NK-92 treated with Interleukin-12 subunit alpha and Interleukin-12 subunit beta, amount 100 ng/mL, for 24 hours (cell line): Measurements from ENCODE around the gene TMED7.

ENCODE experiments used
- DNase-seq: peaks from one replicate; lab custom pipeline; 2025; lab: John Stamatoyannopoulos, UW

Gene TMED7

DNA sequence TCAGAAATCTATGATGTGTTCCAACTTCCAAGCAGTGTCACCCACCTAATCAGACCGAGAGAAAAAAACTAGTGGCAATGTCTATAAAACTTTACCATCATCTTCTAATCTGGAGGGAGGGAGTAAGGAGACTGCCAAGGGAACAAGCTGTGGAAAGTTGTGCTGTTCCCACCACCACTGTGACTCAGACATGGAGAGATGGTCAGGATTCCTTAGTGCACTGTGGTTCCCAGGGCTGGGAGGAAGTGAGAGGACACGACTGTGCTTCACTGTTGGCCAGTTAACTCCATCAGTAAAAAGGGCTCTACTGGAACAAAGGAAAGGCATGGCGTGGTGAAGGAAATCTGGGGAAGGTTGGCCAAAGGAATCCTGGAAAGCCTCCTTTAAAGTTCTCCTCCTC is 42.4 kb downstream of the TMED7 start:
- no peak for DNase-seq

DNA sequence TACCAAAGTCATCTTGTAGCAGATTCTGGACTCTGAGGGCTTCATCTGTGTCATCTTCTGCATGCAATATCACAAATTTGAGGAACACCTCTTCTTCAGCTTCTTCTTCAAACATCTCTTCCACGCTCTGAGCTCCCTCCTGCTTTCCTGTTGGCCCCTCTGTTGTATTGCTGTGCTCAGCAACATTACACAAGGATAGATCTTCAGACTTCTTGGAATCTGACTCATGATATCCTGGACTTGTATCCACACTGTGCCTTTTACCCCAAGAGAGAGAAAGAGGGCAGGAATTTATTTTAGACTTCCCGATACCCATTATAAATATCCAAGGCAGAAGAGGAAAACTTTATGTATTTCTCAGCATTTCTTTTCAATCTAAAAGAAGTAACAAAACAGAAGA is 44.9 kb downstream of the TMED7 start:
- no peak for DNase-seq

DNA sequence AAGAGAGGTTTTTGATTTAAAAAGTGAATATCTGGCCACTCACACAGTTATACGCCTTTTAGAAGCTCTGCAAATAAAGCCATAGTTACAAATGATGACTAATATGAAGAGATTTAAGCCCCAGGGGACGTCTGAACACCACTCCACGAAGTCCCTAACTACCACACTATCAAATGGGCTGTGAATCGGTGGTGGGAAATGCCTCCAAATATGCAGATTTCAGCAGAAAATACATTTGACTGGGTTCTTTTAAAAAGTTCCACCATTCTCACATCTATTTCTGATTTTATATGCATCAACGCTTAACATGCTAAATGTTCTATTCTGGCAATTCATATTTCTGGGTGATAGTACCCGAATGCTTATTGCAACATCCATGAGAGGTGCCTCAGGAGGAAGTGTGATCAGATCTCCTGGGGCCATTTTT is 46.1 kb downstream of the TMED7 start:
- DNase-seq = no peak

DNA sequence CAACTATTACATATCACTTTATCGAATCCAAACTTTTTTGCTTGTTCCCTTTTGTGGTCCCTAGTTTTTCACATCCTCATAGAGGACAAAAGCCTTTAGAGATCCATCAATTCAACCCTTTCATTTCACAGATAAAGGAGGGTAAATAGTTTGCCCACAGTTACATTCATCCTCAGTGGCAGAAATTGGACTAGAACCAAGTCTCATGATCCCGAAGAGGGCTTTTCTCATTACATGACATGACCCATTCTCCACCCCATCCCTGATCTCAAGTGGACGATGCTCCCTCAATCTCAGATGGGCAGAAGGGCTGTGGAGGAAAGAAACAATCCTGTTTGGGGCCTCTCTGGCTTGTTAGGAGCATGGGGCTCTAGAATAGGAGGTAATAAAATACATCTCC is 46.6 kb downstream of the TMED7 start:
- DNase-seq = no peak

DNA sequence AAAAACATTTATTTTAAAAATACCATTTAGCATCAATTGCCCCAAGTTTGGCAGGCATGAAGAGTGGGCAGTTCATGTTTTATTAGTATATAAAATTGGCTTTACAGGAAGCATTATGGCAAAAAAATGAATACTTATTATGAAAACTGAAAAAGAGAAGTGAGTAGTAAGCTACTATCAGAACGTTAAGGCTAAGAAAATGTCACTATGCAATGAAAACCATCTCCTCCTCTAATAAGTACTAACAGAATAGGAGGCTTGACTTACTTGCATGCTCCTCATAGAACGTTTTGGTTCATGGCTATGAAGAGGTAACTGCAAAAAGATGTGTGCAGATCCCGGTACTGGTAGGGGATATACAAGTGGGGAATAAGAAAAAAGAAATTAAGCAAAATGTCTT is 47.2 kb downstream of the TMED7 start:
- DNase-seq = no peak

DNA sequence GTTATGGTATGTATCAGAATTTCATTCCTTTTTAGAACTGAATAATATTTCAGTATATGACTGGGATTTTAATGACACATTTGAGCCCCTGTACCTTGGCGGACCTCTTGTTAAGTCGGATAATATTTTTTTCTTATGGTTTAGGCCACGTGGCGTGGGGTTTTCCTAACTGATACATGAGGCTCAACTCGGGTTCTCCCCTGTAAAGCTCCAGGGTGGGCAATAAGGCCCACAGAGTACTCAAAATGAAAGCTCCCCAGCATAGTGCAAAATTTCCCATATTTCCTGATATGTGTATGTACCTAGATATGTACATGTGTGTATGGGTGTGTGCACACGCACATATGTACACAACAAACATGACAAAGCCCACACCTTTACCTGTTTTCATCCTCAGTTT is 48.1 kb downstream of the TMED7 start:
- no peak for DNase-seq

DNA sequence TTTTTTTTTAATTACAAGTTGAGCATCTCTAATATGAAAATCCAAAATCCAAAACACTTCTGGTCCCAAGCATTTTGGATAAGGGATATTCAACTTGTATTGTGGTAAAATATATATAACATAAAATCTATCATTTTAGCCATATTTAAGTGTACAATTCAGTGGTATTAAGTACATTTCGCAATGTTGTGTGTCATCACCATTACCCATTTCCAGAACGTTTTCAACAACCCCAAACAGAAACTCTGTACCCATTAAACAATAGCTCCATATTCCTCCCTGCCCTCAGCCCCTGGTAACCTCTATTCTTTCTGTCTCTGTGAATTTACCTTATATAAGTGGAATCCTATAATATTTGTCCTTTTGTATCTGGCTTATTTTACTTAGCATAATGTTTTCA is 48.5 kb downstream of the TMED7 start:
- no peak for DNase-seq

DNA sequence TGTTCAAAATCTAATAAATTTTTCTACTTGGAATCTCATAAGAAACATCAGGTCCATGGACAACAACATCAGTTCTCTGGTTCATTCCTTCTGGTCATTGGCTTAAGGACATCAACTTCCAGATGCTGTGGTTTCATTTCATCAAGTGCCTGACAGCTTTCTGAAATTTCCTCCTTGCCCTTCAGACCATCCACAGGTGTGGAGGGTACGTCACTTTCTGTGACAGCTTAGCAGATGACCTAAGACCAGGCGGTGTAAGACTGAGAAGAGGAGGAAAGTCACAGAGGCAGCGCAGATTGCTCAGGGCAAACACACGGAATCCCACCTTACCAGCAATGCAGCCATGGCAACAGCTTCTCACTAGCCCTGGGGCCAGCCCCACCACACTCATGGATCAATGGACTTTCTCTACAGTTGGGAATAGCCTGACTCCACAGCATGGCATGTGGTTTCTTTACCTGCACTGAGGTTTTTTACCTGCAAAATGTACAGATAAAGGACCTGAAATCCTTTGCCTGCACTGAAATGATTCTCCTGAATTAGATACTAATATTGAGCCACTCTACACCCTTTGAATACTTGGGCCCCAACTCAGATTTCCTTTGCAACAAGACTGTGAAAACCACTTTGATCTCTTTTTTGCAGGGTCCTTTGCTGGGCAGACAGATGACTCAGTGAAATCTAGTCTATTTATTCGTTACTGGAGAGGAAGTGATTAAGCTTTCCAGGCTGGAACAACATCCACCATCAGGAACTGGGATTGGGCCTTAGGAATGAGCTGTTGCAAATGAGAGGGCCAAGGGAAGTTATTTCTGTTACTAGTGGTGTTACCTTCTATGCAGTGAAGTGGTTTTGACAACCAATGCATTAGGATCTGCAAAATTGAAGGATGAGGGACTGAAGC is 50.4 kb downstream of the TMED7 start:
- DNase-seq = no peak

DNA sequence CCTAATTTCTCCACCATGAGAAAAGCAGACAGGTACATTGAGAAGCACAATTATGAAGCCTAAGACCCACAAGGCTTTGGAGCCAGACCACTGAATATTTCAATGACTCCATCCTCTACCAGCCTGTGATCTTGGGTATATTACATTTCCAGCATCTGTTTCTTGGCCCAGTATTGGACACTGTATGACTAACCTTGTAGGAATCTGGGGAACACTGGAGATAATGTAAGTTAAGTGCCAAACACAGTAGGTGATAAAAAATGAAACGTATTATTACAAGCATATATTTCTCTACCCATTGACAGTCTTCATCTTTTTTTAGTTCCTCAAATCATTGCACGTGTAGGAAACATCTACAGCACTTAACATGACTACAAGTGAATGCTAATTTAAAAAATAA is 52.7 kb downstream of the TMED7 start:
- no peak for DNase-seq

DNA sequence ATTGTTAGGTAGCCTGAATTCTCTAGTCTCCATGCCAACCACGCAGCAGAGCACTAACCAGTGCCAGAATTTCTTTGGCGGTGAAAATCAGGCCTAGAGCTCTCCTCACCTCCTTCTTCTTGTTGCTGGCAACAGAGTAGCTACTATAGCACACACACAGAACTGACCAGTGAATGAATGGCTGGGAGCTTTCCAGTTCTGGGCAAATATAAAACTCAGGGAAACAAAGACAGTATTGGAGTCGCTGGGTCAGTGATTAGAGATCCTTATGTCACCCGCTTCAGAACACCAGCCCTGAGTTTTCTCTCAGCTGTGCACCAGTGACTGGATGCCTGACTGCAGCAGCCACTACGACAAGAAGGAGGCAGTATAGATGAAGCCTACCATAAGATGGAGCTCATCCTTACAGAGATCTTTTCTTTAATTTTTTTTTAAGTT is 54.4 kb downstream of the TMED7 start:
- DNase-seq = no peak

DNA sequence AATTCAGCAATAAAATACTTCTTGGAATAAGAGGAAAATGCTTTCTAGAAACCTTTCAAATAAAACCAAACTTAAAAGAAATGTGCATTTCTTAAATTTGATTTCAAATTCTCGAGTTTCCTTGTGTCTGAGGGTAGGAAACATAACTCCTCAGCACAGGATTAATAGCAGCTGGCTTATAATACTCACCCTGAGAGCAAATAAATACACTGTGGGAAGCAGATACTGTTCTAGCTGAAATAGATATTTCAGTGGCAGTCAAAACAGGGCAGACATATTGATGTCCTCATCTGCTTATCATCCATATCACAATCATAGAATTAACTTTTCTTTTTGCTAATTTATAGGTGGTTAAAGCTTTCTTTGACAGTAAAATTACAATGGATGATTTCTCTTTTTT is 57.2 kb downstream of the TMED7 start:
- DNase-seq = no peak

DNA sequence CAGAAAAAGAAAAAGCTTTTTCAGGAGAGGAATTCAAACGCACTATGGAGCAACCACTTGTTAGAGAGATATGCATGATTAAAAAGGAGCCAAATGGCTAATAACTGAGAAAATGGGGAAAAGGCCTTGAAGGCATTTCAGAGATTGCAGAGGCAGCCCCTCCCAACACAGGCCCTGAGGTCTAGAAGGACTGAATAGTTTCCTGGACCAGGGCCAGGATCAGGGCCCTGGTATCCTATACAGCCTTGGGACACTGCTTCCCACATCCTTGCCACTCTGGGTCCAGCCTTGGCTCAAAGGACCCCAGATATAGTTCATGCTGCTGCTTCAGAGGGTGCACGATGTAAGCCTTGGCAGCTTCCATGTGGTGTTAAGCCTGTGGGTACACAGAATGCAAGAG is 60.6 kb downstream of the TMED7 start:
- no peak for DNase-seq
